GM20431 (cell line): ENCODE data around the gene CIITA.

ENCODE experiments used
- in situ Hi-C: fragments of 300-500 bp; cut with MseI, MboI; formaldehyde crosslinking; loops from one replicate; pipeline ENCODE4 v1.15.0; 2020; ENCODE audit warnings: low sequenced_read_pairs; ENCODE audit not compliant: unreplicated experiment

CIITA gene

DNA sequence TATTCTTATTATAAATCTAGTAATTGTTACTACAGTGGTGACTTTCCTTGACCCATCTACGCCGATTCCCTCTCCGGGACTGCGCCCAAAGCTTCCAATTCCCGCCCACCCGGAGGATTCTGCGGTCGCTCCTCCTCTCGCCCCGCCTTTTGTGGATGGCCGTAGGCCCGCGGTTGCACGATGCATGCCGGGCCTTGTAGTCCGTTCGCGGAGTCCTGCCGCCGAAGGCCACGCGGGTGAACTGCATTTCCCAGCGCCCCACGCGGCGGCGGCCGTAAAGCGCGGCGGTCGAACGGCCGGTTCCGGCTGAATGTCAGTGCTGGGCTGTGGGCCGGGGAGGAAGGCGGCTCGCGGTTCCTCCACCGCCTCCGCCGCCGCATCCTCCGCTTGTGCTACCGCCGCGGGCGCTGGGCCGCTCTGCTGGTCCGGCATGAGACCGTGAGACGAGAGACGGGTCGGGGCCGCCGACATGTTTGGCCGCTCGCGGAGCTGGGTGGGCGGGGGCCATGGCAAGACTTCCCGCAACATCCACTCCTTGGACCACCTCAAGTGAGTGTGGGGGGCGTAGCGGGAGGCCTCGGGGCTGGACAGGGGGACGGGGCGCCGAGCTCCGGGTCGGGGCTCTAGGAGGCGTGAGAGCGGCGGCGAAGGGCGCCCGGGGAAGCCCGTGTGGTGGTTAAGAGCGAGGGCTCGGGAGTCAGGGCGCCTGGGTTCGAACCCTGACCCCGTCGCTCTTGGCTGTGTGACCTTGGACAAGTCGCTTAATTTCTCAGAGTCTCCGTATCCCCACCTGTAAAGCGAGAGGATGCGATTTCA lies 67.5 kb downstream of the CIITA start, which contains the start of gene CLEC16A:
CLEC16A (plus strand) TSS at position 316 of the 816 bp plus-strand sequence; CDS start at position 470, 154 bp downstream.
- in situ Hi-C loops, result no loop called here

GRCh38 chr16:10945065-10945787 lies 68.2 kb downstream of the CIITA start:
- in situ Hi-C loops, result no loop called here

GRCh38 chr16:10946308-10946707 lies 69.3 kb downstream of the CIITA start:
- in situ Hi-C loops, result no loop called here

- in situ Hi-C loops, result no loop called here
Measured at GRCh38 chr16:10947211-10947787, 70.3 kb downstream of the CIITA start.

DNA sequence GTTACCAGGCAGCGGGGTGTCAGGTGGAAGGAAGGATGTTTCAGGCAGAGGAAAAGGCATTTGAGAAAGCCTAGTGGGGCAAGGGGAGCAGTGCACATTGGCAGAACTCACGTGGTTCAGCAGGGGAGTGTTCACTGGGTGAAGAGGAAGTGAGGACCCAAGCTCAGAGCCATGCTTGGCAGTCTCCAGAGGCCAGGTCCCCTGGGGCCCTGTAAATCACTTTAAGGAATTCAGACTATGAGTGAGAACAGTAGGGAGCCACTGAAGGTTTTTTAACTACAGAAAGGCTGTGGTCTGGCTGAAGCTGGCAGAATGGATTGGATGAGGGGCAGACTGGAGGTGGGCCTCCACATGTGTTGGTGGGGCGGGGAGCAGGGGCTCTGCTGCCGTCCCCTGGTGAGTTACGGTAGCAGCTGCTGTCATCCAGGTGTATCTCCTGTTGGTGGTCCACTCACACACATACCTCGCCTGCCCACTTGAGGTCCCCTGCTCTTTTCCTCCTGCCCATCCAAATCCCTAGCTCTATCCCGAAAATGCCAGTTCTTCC lies 72.5 kb downstream of the CIITA start:
- in situ Hi-C loops, result no loop called here

DNA sequence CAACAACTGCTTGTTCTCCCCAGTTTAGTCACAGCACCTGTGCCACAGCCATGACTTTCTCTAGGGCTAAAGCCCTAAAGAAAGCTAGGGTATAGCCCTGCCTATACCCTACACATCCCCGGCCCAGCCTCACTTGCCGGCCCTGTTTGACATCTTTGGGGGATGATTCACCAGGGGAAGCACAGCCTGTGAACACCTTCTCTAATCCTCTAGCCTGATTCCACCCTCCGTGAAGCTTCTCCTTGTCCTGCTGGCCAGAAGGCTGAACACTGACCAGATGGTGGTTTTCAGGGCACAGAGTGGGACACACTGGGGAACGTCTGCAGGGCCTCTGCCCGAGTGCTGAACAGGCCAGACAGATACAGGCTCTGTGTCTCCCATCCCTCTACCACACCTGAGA lies 73.4 kb downstream of the CIITA start:
- in situ Hi-C loops, result loop anchor here (25.0 kb wide), 1 partner anchor 887 kb away; no protein-coding TSS in a partner anchor

DNA sequence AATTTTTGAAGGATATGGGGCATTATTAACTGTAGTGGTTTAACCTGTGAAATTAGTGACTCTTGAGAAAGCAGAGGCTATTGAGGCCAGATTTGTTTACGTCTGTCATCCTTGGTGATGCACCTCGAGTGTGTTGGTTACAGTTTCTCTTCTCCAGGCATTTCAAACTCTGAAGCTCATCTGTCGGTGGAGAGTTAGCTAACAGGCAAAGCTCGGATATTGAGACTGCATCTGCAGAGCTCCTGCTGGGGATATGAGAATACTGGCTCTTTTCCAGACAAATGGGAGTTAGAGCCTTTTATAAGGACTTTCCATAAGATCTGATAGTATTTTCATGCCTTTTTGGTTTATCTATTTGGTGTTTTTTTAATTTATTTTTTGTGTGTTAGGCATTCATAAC lies 74.0 kb downstream of the CIITA start:
- in situ Hi-C loops, result loop anchor here (25.0 kb wide), 1 partner anchor 886 kb away; no protein-coding TSS in a partner anchor

DNA sequence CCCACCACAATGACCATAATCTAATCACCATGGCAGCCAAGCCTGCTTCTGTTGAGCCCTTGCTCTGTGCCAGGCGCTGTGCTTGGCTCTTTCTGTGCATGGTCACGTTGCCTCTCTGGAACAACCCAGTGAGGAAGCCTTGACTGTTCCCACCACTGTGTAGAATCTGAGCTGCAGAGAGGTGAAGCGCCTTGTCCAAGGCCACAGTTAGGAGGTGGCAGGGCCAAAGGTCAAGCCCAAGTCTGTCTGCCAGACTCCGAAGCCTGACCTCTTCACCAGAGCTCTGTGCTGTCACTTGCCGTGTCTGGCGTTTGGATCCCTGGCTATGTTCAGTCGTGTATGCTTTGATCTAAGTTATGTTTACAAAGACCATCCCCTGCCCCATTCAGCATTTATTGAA lies 77.9 kb downstream of the CIITA start:
- in situ Hi-C loops, result loop anchor here (25.0 kb wide), 1 partner anchor 882 kb away; no protein-coding TSS in a partner anchor

GRCh38 chr16:10957771-10958482 lies 80.9 kb downstream of the CIITA start:
- in situ Hi-C loops, result loop anchor here (25.0 kb wide), 1 partner anchor 879 kb away; no protein-coding TSS in a partner anchor

DNA sequence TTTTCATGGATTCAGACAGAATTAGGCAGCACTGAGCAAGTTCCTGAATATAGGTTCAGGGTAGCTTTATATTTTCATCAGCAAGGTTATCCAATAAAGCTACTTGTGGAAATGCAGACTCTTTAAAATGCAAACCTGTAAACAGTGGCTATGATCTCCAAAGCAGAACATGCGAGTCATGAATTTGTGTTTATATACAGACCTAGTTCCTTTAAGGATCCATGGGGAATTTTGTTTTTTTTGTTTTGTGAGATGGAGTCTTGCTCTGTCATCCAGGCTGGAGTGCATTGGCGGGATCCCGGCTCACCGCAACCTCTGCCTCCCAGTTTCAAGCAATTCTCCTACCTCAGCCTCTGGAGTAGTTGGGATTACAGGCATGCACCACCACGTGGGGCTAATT lies 82.2 kb downstream of the CIITA start:
- in situ Hi-C loops, result loop anchor here (25.0 kb wide), 1 partner anchor 878 kb away; no protein-coding TSS in a partner anchor

DNA sequence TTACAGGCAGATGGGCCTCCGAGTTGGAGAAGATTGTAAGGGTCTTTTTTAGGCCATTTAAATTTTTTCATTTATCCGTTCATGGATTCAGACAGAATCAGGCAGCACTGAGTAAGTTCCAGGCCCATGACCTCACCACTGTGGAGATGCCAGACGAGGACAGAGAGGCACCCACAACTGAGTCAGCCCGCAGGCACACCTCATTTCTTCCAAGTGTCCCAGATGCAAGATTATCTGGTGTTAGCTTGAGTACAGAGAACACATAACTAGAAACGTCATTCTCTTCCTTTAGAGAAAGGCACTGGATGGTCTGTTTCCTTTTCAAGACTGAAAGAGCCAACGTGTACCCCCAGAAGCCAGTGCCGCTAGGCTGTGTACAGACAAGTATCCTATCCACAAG lies 84.2 kb downstream of the CIITA start:
- in situ Hi-C loops, result loop anchor here (10.0 to 25.0 kb wide), 2 partner anchors 404 to 876 kb away; no protein-coding TSS in a partner anchor

- in situ Hi-C loops, result loop anchor here (10.0 to 25.0 kb wide), 2 partner anchors 401 to 873 kb away; no protein-coding TSS in a partner anchor
Measured at GRCh38 chr16:10964039-10964890, 87.3 kb downstream of the CIITA start.

GRCh38 chr16:10964891-10965326 lies 87.9 kb downstream of the CIITA start:
- in situ Hi-C loops, result loop anchor here (10.0 to 25.0 kb wide), 2 partner anchors 400 to 872 kb away; no protein-coding TSS in a partner anchor

DNA sequence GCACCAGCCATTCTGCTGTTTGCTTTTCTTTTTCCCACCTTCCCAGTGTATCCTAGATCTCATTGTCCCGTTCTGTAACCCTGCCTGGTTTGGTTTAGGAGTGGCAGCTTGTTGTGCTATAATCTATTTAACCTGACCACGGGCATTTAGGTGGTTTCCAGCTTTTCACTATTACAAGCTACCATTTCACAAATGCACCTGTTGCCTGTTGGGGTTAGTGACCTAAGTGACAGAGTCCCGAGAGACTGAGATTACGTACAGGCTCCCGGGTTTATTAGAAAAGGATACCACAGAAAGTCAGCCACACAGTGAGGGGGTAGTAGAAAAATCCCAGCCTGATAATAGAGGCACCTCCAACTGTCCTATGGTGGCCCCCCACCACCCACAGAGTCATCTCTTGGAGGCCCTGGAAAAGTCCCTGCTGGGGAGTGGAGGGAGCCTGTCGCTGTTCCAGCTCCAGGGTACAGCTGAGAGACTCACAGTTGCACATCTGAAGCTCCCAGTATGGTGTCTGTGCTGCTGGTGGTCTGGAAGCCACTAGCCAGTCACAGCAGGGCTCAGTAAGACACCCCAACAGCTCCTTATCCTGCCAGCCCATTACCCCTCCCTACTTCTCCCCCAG lies 88.5 kb downstream of the CIITA start:
- in situ Hi-C loops, result loop anchor here (10.0 to 25.0 kb wide), 2 partner anchors 399 to 872 kb away; no protein-coding TSS in a partner anchor

DNA sequence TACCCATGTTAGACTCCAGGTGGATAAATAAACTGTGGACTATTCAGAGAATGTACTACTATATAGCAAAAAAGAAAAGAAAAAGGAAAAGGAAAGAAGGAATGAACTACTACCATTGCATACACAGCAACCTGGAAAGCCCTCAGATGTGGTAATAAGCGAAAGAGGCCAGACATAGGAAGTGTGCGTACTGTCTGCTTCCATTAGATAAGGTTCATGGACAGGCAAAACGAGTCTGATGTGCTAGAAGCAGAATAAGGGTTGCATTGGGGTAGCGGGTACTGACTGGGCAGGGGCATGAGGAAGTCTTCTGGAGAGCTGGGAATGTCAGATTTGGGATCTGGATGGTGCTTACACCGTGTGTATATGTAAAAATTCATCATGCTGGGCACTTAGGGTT lies 89.1 kb downstream of the CIITA start:
- in situ Hi-C loops, result loop anchor here (10.0 to 25.0 kb wide), 2 partner anchors 399 to 871 kb away; no protein-coding TSS in a partner anchor

GRCh38 chr16:10966559-10966958 lies 89.6 kb downstream of the CIITA start:
- in situ Hi-C loops, result loop anchor here (10.0 to 25.0 kb wide), 2 partner anchors 398 to 871 kb away; no protein-coding TSS in a partner anchor

DNA sequence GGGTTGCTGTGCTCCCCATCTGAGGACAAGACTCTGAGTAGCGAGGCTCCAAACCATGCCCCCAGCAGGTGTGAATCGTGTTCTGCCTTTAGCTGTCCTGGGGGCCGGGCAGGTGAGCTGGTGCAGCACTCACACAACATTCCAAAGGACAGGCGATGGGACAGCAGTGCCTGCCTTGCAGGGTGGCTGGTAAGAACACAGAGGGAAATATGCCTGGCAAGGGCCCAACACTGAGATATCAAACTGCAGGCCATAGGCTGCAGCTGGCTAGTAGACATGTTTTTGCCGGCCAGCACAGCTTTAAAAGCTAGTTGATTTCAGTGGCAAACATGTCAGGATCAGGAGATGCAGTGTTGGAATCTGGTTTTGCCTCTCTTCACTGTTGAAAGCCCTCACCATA lies 91.0 kb downstream of the CIITA start:
- in situ Hi-C loops, result loop anchor here (10.0 to 25.0 kb wide), 2 partner anchors 397 to 869 kb away; no protein-coding TSS in a partner anchor

GRCh38 chr16:10968498-10968897 lies 91.5 kb downstream of the CIITA start:
- in situ Hi-C loops, result loop anchor here (10.0 to 25.0 kb wide), 2 partner anchors 396 to 869 kb away; no protein-coding TSS in a partner anchor
